IPS DF 19.7 (cell line): Measurements from ENCODE around the gene GAS2L2.
"Not testable (repeated sequence)": the region's sequence is repeated elsewhere in the genome, so short reads cannot be mapped to it uniquely, and the experiment has no call there.

Source experiments
- DNase-seq: peaks from one replicate; pipeline ENCODE4 v3.0.0-alpha.2; 2013; ENCODE audit warnings: low read depth, low spot score

Gene GAS2L2

DNA sequence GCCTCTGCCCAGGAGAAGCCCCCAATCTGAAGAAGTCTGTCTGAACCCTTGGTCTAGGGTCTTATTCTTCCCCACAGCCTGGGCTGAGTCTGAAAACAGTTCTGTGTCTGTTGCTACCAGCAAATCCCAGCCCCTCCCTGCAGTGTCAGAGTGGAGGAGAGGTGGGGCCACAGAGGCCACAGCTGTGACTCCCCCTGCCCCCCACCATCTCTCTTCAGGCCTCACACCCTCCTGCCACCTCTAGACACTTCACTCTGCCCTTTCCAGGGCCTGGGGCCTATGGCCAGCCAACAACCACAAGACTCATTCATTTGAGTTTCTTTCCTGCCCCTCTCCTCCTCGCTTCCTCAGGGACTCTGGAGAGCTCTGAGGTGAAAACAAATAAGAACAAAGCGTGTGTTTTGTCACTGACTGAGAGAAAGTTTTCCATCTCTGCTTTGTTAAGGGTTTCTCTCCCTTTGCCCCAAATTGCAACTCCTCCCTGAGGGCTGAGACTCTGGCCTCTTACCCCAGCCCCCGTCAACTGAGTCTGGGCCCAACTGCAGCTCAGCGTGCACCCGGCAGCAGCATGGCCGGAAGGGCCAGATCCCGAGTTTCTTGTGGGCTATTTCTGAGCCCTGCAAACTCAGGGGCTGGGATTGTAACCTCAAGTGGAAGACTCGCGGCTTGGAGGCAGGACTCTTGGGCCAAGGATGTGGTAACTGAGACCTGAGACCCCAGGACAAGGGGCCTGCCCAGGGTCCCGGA lies 20.8 kb upstream of the GAS2L2 start:
- no peak for DNase-seq

DNA sequence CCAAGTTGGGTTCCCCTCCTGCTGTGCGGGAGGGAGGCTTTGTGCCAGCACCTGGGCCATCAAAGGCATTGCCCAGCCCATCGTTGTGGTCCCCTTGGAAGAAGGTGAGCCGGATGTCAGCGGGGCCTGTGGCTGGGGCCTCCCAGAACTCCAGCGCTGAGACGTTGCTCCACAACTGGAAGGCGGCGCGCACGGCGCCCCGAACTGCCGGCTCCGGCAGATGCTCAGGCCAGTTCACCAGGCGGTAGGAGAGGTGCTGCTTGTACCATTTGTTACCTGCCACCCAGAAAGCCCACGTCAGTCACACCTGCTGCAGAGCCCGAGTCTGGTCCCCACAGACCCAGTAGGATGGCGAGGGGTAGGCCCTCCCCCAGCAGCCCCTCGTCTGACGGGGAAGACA lies 20.1 kb upstream of the GAS2L2 start:
- DNase-seq: no peak

DNA sequence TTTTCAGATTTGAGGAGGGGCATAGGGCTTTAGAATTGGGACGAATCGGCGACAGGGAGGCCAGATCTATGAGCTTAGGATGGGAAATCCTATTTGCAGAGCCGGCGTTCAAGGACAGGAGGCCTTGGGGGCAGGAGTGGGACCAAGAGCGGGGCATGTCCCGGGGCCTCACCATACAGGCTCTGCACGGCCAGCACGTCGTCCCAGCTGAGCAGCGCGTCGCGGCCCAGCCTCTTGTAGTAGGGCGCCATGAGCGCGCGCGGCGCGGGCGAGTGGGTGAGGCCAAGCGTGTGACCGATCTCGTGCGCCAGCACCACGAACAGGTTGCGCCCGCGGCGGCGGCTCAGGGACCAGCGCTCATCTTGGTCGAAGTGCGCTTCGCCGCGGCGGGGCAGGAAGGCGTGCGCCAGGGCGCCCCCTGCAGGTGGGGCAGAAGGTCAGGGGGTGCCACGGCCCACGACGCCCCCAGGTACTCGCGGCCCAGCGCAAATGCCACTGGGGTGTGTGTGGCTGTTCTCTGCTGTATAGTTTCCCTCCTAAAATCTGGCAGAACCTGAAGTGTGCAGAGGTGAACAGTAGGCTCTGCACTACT lies 17.0 kb upstream of the GAS2L2 start:
- no peak for DNase-seq

DNA sequence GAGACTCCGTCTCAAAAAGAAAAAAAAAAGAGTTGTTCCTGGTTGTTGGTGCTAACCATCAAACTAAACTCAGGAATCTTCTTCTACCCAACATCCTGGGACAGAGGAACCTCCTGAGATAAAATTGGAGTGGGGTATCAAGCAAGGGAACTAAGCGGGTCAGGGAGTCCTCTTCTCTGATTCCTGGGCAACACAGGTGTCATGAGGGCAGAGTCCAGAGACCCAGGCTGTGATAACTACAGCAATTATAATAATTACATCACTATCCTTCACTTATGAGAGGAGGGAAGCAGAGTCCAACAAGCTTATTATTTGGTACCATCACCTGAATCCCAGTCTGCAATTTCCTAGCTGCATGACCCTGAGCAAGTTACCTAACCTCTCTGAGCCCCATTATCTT lies 15.8 kb upstream of the GAS2L2 start:
- no peak for DNase-seq

DNA sequence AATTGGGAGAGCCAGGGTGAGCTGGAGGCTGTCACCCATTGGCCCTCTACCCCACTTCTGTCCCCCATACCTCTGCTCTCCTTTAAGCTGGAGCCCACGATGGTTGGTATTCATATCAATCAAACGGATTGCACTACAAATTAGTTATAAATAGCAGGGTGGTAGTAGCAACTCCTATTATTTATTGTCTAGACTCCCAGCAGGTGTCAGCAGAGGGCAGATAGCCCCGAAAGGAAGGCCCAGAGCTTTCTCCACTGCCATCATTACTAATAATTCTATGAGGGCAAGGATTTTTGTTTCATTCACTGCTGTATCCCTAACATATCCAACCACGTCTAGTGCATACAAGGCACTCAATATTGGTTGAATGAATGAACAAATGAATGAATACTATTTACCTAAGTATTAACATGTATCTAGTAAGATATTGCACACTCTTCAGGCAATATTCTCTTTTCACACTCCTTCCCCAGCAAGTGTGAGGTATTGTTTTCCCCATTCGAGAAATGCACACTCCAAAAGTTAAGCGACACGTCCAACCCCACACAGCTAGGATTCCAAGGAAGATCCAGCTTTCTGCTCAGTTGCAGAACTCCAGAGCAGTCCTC lies 14.0 kb upstream of the GAS2L2 start:
- no peak for DNase-seq

DNA sequence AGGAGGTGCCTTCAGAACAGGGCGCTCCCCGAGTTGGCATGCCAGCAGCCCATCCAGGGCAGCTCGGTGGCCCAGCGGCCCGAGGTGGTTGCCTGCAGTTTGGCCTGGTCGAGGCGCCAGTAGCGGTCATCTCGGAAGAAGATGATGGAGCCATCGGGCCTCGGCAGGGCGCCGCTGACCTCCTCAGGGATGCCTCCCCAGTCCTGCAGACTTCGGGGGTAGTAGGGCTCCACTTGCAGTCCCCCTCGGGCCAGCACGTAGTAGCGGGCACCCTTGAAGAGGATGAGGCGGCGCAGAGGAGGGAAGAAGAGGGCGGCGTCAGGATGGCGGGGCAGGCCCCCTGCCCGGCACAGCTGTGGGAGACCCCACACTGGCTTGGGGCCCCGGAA lies 13.4 kb upstream of the GAS2L2 start:
- DNase-seq: no peak

DNA sequence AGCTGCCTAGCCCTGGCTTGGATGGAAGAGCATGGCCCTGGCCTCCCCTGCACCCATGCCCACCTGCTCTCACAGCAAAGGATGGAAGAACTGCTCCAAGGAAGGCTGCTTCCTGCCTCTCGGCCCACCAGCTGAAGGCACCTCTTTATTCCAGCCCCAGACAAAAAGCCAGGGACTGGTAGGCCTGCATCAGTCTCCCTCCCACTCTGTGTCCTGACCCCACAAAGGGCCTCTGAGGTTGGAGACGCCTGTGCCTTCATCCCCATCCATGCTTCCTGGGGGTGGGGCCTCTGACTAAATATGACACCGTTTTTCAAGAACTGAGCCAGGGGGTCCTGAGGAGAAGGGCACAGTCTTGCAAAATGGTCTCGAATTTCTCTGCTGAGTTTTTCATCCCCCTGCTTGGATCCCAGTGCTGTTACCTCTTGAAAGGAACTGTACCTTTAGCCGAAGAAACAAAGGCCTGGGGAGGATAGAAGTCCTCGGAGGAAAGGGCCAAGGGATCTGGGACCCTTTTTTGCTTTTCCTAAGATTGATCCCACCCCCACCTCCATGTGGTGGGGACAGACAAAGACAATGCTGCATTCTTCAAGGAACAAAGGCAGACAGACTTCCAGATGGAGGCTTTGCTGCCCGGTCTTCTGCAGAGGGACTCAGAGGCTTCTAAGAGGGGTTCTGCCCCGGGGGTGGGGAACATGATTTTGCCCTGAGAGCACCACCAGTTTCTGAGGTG lies 12.9 kb upstream of the GAS2L2 start:
- DNase-seq: no peak

DNA sequence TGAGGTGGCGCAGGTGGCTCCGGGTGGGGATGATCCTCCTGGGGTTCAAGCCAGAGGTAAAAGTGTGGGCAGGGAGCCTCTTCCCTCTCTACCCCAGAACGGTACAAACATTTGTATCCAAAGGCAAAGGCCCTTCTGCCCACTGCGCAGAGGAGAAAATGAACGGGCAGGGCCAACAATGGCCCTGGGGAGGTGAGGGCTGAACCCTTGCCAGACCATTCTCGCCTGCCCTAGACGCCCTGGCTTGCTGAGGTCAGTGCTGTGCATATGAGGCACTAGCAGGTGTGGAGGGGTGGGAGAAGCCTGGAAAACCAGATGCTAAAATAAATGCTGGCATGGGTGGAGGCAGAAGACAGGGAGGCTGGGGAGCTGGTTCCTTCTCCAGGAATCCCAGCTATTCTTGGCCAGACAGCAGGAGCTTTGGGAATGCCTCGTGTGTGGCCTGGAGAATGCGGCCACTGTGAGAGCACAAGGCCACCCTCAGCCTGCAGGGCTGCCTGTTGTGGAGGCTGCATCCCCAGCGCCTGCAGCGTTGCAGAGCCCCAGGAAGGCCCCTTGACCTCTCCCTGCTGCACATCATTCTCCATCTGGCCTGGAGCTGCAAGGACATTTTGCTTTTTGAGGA lies 12.2 kb upstream of the GAS2L2 start:
- no peak for DNase-seq

DNA sequence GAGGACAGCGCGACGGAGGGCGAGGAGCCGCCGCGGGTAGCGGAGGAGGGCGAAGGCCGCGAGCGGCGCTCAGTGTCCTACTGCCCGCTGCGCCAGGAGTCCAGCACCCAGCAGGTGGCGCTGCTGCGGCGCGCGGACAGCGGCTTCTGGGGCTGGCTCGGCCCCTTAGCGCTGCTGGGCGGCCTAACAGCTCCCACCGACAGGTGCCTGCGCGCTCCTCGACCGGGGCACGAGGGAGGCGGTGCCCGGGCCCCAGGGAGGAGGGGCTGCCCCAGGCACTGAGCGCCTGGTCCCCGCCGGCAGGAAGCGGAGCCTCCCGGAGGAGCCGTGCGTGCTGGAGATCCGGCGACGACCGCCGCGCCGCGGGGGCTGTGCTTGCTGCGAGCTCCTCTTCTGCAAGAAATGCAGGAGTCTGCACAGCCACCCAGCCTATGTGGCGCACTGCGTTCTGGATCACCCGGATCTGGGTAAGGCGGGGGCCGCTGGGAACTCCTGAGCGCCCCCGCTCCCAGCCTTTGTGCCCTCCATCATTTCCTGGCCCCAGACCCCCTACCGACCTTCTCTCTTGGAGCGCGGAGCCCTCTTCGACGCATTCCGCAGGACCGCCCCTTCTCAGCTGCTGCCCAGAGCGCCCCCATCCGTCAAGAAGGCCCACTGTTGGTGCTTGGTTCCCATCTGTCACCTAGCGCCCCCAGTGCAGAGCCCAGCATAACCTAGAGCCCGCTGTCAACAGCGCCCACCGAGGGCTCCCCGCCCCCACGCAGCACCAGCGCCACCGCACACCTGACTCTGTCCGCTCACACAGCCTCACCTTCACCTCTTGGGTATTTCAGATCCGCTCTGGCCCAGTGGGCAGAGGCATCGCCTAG lies 11.3 kb upstream of the GAS2L2 start:
- peak; percentile 83 for DNase-seq

DNA sequence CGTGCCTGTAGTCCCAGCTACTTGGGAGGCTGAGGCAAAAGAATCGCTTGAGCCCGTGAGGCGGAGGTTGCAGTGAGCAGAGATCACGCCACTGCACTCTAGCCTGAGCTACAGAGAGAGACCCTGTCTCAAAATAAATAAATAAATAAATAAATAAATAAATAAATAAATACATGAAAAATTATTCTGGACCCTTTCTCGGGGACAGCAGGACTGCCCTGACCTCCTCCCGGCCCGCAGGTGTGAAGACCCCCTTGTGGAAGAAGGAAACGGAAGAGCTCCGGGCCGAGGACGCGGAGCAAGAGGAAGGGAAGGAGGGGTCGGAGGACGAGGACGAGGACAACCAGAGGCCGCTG lies 10.7 kb upstream of the GAS2L2 start:
- DNase-seq: no peak

DNA sequence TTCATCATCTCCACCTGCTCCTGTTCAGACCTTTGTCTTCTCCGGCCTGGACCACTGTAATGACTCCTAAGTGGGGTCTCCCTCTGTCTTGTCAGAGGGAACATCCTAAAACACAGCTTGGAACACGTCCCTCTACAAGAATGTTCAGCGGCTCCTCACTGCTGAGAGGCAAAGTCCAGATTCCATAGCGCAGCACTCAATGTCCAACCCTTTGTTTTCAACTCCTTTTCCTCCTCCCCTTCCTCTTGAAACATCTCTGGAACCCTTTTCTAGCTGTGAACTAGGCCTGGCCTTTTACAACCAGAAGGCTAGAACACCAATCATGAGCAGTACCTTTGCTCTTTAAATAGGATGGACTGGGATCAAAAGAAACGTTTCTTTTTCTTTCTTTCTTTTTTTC lies 8.6 kb upstream of the GAS2L2 start:
- no peak for DNase-seq

DNA sequence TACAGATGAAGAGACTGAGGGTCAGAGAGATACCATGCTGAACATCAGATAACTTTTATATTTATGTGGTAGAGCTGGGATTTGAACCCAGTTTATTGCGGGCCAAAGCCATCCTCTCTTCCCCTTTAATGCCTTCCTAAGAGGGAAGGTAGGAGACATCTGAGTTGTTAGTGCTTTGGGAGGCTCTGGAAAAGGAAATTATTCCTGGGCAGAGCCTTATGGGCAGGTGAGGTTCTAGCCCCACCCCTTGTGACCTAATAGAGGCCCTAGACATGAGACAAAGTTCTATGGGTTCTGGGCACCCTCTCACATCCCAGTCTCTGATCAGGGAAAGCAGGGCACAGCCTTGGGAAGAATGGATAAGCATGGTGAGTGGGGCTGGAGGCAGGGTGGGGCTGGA lies 7.5 kb upstream of the GAS2L2 start, which contains the start of gene C17orf50:
Gene C17orf50 (plus strand): TSS at position 301 of the 400 bp plus-strand sequence. CDS start 55 bp downstream, at position 356.
- DNase-seq: no peak

DNA sequence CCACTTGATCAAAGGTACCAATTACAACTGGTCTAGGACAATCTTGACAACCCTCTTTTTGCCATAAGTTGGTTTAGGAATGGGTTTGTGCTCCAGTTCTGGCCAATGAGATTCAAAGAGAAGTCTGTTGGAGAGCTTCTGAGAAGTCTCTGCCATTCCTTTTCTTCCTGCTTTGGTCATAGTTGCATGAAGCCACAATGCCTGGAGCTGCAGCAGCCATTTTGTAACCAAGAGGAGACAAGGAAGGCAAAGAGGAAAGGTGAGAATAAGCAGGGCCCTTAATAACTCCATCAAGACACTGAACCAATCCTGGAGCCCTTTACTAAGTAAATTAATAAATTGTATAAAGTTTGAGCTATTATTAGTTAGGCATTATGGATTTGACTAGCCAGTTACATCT lies 4.2 kb upstream of the GAS2L2 start:
- DNase-seq: no peak

DNA sequence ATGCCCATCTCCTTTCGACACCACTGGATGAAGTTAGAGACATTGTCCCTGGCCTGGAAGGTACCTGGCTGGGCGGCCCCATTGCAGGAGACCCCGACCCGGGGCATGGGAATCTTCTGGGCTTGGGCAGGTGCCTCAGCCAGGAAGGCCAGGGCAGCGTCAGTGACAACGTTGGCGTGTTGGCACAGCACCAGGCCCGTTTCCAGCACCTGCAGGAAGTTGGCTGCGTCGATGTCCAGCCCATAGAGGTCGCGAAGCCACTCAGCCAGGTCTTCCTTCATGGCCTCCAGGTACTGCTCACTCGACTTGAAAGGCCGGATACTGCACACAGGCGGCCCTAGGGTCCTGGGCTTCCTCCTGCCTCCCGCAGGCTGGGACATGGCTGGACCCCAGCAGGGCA lies 568 bp downstream of the GAS2L2 start:
- DNase-seq: no peak

DNA sequence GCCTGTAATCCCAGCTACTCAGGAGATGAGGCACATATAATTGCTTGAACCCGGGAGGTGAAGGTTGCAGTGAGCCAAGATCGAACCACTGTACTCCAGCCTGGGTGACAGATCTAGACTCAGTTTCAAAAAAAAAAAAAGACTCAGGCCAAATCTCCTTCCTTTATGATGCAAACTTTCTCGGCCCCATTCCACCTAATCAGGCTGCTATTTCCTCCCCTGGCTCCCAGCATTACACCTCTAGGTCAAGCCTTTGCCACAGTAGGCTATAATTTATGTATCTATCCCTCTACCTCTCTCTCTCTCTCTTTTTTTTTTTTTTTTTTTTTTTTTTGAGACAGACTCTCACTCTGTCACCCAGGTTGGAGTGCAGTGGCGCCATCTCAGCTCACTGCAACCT lies 1.5 kb downstream of the GAS2L2 start:
- not testable (repeated sequence) for DNase-seq

DNA sequence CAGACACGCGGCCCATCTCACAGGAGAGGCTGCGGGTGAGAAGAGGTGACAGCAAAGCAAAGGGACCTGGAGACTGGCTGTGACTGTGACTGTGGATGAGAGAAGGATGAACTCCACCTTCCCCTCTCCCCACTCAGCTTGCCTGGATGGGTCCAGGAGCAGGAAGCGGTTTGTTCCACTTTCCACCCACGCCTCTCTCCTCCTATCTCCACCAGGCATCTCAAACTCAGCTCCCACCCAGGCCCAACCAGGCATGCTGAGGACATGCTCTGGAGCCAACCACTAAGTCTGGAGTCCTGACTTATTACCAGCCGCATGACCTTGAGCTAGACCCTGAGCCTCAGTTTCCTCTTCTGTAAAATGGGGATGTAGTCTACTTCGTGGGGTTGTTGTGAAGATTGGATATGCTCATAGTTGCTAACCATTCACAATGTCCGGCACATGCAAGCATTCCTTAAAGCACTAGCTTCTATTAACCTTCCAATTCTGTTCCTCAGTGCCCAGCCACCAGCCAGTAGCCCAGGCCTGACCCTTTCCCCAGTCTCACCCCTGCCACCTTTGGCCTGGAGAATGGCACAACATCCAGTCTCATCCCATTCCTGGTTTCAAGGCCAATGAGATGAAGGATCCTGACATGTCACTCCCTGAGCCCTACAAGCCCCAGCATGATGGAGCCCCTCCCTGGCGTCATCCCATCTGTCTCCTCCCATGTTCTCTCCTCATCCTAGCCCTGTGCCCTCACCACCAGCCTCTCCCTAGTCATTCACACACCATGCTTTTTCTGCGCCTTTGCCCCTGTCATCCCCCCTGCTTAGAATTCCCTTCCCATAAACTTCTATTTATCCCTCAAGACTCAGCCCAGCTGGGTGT lies 2.3 kb downstream of the GAS2L2 start:
- no peak for DNase-seq

DNA sequence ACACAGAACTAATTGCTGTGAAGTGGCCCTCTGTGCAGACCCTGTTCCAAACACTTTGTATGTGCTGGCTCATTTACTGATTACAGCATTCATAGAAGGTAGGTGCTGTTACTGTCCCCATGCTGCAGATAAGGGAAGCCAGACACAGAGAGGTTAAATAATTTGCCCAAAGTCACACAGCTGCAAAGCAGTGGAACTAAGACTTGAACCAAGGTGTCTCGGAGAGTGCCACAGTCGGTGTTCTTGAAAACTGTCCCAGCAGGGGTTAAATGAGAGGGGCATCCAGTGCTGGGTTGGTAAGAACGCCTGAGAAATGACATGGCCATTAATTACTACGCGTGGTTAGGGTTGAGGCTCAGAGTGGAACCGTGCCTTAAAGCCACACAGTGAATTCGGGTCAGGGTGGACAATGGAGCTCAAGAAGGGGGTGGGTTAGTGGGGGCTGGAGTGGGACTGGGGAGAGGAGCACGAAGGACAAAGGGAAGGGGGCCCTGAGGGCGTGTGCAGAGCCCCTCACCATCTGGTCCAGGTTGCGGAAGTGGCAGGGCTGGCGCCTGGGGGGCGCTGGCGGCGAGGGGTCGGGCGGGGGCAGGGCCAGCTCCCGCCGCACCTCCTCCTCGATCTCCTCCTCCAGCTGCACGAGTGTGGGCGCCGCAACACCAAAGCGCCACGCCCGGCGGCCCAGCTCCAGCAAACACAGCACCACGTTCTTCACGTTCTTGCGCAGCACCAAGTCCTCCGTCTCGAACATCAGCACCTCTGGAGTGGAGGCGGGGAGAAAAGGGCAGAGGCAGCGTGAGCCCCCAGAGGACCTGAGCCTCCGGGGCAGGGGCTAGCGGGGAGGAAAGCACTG lies 3.3 kb downstream of the GAS2L2 start:
- DNase-seq: no peak

DNA sequence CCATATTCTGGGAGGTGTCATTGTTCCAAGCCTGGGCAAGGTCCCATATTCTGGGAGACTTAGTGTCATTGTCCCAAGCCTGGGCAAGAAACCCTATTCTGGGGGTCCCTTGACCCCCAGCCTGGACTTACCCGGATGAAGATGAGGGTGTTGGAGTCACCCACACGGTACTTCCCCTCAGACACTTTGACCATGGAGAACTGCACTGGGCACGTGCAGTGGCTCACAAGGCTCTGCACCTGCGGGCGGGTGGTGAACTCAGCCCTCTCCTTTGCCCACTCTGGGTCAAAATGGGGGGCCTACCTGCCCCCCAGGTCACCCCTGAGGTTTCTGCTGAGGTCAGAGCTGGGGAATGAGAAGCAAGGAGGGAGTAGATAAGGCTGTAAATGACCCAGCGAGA lies 4.1 kb downstream of the GAS2L2 start:
- no peak for DNase-seq

DNA sequence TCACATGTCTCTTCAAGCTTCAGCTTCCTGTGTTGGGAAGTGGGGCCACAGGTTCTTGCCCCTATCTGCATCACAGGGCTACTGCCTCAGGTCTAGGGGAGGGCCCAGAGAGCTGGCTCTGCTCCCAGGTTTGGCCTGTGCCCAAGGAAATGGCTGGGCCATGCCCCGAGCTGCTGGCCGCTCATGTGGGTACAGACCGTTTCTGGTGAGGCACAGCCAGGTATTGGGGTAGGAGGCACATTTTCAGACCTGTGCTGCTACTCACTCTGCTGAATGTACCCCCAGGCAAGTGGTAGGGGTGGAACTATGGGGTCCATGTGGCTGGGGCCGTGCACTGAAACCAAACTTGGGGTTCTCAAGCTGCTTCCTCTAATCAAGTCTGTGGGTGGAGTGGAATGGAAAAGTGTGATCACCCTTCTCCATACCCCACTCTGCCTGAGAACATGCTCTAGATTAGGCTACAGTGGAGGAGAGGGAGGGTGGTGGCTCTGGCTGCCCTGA lies 4.6 kb downstream of the GAS2L2 start:
- DNase-seq: no peak
